ENCODE results near the gene ARHGAP6. TPM values are rescaled to one million over a fixed set of nuclear protein-coding genes. Genes with fewer than 3 reads are reported as not detected.

The ARHGAP6 gene
- total and polyA plus RNA-seq, 2 of the 4 experiments (the other 2 are of a cell fraction), result 1.4 to 1.8 TPM

DNA sequence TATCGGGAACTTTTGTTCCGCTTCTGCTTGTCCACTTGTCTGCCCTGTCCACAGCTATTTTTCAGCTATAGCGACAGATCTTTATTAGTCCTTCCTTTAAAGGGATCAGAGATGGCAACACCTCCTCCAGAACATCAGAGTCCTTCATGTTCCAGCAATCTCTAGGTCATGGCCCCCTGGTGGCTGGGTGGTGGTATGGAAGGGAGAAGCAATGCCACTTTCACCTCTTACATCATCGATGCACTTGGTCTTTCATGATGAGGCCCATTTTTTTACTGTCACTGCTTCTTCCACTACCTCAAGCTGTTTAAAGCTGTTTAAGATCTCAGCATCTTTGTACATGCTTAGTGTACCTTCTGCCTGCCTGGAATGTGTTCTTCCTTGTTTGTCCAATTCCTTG is 106.7 kb downstream of the ARHGAP6 start:
- H2BK5ac ChIP-seq (ENCODE audit: low read depth, low read length, poor library complexity, severe bottlenecking), result no peak overlapping the region
- H3K9me3 ChIP-seq (ENCODE audit: control insufficient read depth, insufficient read depth, low read length), result no peaks in the 10 kb centered on the region
- H3K9me1 ChIP-seq (ENCODE audit: insufficient read depth, low read length), result no peaks in the 10 kb centered on the region
- no peak overlapping the region for H3K4me2 ChIP-seq (ENCODE audit: low read depth, low read length)
- H2BK120ac ChIP-seq (ENCODE audit: low read depth, low read length), result no peak overlapping the region
- H3K4me1 ChIP-seq (ENCODE audit: control insufficient read depth, insufficient read depth, low read length), result no peaks in the 10 kb centered on the region
- ChIA-PET POLR2A (ENCODE audit: unreplicated experiment) (no interaction called here), CTCF (no interaction called here)
- H3K79me1 ChIP-seq (ENCODE audit: low read depth in 1 of 2, low read length in 2 of 2), result no peaks in the 10 kb centered on the region
- H2AK5ac ChIP-seq (ENCODE audit: low read depth, low read length), result no peak overlapping the region
- no peaks in the 10 kb centered on the region for H3K36me3 ChIP-seq (ENCODE audit: control insufficient read depth, insufficient read depth, low read length)
- H3K23ac ChIP-seq (ENCODE audit: low read depth, low read length), result no peak overlapping the region
- dilution Hi-C loops (cut with HindIII; ENCODE audit: low sequenced_read_pairs, unreplicated experiment) (no loop called here), intact Hi-C loops (cut with micrococcal nuclease) (no loop called here), in situ Hi-C loops (cut with MboI; ENCODE audit: low sequenced_read_pairs) (no loop called here)
- H4K8ac ChIP-seq (ENCODE audit: low read depth in 2 of 2, low read length in 2 of 2), result no peak overlapping the region
- no peak overlapping the region for H2BK15ac ChIP-seq (ENCODE audit: low read depth, low read length)
- H3K27ac ChIP-seq (ENCODE audit: insufficient read depth, low read length), result no peak overlapping the region
- no TSS peak for BruUV-seq (replicated peaks)
- no peak overlapping the region for H3K4ac ChIP-seq (ENCODE audit: low read depth, low read length)
- 80% methylated on average over 1 of the region's 4 CpGs; no CpG with 5 or more reads in 1 of the 2 experiments for WGBS, 2 experiments (ENCODE audit: extremely low coverage in 2 of 2, insufficient read length in 1 of 2)
- no peak overlapping the region for H4K91ac ChIP-seq (ENCODE audit: insufficient read depth, low read depth, low read length)
- ATAC-seq (ENCODE audit: low read depth) (no peak), DNase-seq (no peak)
- H3K14ac ChIP-seq (replicated peaks; ENCODE audit: low read depth, low read length), result no peak overlapping the region
- no peak overlapping the region for H2BK20ac ChIP-seq (ENCODE audit: low read depth, low read length)
- H2AK9ac ChIP-seq (replicated peaks; ENCODE audit: low read depth, low read length, poor library complexity), result no peak overlapping the region
- no peak overlapping the region for H4K5ac ChIP-seq (ENCODE audit: low read depth, low read length)
- no peaks in the 10 kb centered on the region for H3K27me3 ChIP-seq (ENCODE audit: control insufficient read depth, insufficient read depth, low read length)
- H3K4me3 ChIP-seq (ENCODE audit: insufficient read depth, low read depth, low read length), result no peak overlapping the region
- H3K56ac ChIP-seq (ENCODE audit: extremely low read depth, insufficient read depth, low read length), result no peak overlapping the region
- no peak overlapping the region for H3K9ac ChIP-seq (ENCODE audit: low read depth, low read length)
- no peaks in the 10 kb centered on the region for H4K20me1 ChIP-seq (ENCODE audit: insufficient read depth, low read length)
- no peak overlapping the region for H3K18ac ChIP-seq (ENCODE audit: low read depth, low read length)
- H2AFZ ChIP-seq (replicated peaks; ENCODE audit: low read length, poor library complexity), result no peak overlapping the region
- TF ChIP-seq SMC3 (IDR thresholded peaks at IDR 0.05; ENCODE audit: low read depth, low read length) (no peak), MAZ (IDR thresholded peaks at IDR 0.05; ENCODE audit: borderline replicate concordance, low read depth, low read length) (no peak), RCOR1 (IDR thresholded peaks at IDR 0.05; ENCODE audit: insufficient replicate concordance, low read length) (no peak), RAD21 (IDR thresholded peaks at IDR 0.05; ENCODE audit: low read length) (no peak), FOS (IDR thresholded peaks at IDR 0.05; ENCODE audit: low read depth, low read length) (no peak)
- TF ChIP-seq, protein P1, sequence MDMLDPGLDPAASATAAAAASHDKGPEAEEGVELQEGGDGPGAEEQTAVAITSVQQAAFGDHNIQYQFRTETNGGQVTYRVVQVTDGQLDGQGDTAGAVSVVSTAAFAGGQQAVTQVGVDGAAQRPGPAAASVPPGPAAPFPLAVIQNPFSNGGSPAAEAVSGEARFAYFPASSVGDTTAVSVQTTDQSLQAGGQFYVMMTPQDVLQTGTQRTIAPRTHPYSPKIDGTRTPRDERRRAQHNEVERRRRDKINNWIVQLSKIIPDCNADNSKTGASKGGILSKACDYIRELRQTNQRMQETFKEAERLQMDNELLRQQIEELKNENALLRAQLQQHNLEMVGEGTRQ (IDR thresholded peaks at IDR 0.05; ENCODE audit: low read depth, low read length), result no peak
- TF ChIP-seq, protein P2, sequence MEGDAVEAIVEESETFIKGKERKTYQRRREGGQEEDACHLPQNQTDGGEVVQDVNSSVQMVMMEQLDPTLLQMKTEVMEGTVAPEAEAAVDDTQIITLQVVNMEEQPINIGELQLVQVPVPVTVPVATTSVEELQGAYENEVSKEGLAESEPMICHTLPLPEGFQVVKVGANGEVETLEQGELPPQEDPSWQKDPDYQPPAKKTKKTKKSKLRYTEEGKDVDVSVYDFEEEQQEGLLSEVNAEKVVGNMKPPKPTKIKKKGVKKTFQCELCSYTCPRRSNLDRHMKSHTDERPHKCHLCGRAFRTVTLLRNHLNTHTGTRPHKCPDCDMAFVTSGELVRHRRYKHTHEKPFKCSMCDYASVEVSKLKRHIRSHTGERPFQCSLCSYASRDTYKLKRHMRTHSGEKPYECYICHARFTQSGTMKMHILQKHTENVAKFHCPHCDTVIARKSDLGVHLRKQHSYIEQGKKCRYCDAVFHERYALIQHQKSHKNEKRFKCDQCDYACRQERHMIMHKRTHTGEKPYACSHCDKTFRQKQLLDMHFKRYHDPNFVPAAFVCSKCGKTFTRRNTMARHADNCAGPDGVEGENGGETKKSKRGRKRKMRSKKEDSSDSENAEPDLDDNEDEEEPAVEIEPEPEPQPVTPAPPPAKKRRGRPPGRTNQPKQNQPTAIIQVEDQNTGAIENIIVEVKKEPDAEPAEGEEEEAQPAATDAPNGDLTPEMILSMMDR (conservative IDR thresholded peaks at IDR 0.05; ENCODE audit: low read depth, low read length), result peak; percentile 22; the same call in 1 of the 2 replicates
